Cardiac muscle cell (in vitro differentiated cells and primary cell): ENCODE results near the gene OCEL1. TPM values are rescaled to one million over a fixed set of nuclear protein-coding genes. Genes with fewer than 3 reads are reported as not detected.

Source experiments
- DNase-seq, 2 donors: peaks; one replicate each; pipeline versions ENCODE4 v3.0.0 to v3.0.0-alpha.2; 2010 to 2017; ENCODE audit warnings: low read depth in 1 of 2, low spot score in 1 of 2
- H3K27ac ChIP-seq: fragments of 200-600 bp; sonication (generic); 2 replicates; pipeline ENCODE4 v1.5.1; 2016
- H3K27me3 ChIP-seq: fragments of 200-600 bp; sonication (generic); 2 replicates; pipeline ENCODE4 v1.6.0; 2016; ENCODE audit warnings: control low read depth
- H3K36me3 ChIP-seq: fragments of 200-600 bp; sonication (generic); 2 replicates; pipeline ENCODE4 v1.5.1; 2016; ENCODE audit warnings: control low read depth
- H3K4me1 ChIP-seq: fragments of 200-600 bp; sonication (generic); 2 replicates; pipeline ENCODE4 v1.8.1; 2017; ENCODE audit warnings: low read depth, mild to moderate bottlenecking, mixed run types
- H3K4me3 ChIP-seq: fragments of 200-600 bp; sonication (generic); 2 replicates; pipeline ENCODE4 v1.5.1; 2016; ENCODE audit warnings: mild to moderate bottlenecking
- H3K9me3 ChIP-seq: fragments of 200-600 bp; sonication (generic); 2 replicates; pipeline ENCODE4 v1.5.1; 2017; ENCODE audit warnings: low read depth, mild to moderate bottlenecking, control low read depth
- polyA plus RNA-seq: library from polyadenylated mRNA; unstranded; fragments of >200 nt; fragmentation: Nextera tagmentation; extraction: Ambion mirVana; gene quantifications from 2 replicates; pipeline ENCODE4 v1.2.1, GENCODE V29; 2016
- total RNA-seq: library from RNA; depleted of rRNA; stranded (reverse); fragments of >200 nt; gene quantifications from 2 replicates; pipeline ENCODE4 v1.2.3, GENCODE V29; 2016
- TF ChIP-seq, protein P1 (sequence below): IDR thresholded peaks from 2 replicates; pipeline ENCODE4 v1.5.1; 2012; ENCODE audit warnings: low read depth, mild to moderate bottlenecking, low read length

Gene OCEL1
- total and polyA plus RNA-seq, 2 experiments from 2014 or later, result 14.5 to 31.3 TPM

DNA sequence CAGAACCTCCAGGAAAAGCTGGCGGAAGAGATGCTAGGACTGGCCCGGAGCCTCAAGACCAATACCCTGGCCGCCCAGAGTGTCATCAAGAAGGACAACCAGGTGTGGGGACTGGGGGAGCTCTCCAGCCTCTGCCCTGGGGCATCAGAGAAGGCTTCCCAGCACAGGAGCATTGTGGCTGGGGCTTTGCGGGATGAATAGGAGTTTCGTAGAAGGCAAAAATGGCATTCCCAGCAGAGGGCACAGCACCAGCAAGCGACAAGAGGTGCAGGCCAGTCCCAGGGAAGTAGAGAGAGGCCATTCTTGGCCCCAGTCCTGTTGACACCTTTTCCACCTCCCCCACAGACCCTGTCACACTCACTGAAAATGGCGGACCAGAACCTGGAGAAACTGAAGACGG lies 6.7 kb upstream of the OCEL1 start:
- Histone ChIP-seq H3K4me1 (peaks cover 4% of the 10 kb centered on the region), H3K4me3 (no peak overlapping the region), H3K9me3 (no peaks in the 10 kb centered on the region), H3K27me3 (no peaks in the 10 kb centered on the region), H3K36me3 (peaks cover 9% of the 10 kb centered on the region), H3K27ac (no peak overlapping the region)
- TF ChIP-seq, protein P1, sequence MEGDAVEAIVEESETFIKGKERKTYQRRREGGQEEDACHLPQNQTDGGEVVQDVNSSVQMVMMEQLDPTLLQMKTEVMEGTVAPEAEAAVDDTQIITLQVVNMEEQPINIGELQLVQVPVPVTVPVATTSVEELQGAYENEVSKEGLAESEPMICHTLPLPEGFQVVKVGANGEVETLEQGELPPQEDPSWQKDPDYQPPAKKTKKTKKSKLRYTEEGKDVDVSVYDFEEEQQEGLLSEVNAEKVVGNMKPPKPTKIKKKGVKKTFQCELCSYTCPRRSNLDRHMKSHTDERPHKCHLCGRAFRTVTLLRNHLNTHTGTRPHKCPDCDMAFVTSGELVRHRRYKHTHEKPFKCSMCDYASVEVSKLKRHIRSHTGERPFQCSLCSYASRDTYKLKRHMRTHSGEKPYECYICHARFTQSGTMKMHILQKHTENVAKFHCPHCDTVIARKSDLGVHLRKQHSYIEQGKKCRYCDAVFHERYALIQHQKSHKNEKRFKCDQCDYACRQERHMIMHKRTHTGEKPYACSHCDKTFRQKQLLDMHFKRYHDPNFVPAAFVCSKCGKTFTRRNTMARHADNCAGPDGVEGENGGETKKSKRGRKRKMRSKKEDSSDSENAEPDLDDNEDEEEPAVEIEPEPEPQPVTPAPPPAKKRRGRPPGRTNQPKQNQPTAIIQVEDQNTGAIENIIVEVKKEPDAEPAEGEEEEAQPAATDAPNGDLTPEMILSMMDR, result no peak
- no peak for DNase-seq

DNA sequence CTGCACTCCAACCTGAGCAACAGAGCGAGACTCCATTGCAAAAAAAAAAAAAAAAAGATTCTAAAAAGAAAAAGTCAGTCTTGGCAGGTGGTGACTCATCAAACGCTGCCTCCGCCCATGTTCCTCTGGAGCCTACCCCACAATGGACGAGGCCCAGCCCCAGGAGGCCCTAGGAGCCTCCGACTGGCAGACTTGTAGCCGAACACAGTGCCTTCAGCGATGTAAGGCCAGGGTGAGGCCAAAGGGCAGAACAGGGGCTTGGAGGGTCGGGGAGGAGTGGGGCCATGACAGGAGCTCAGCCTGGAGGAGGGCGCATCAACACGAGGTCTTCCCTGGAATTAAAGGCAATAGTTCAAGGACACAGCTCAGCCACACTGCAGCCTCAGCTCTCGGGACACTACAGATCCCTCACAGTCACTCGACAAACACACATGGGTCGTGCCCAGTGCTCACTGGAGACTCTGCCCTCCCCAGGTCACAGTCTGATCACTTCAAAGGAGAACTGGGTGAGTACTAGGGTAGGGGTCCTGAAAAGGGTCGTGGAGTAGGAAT lies 5.7 kb upstream of the OCEL1 start:
- DNase-seq, result peak in 1 of 2 donors; percentile 88
- Histone ChIP-seq H3K4me3 (no peak overlapping the region), H3K36me3 (peaks cover 9% of the 10 kb centered on the region), H3K27me3 (no peaks in the 10 kb centered on the region), H3K27ac (no peak overlapping the region), H3K4me1 (no peaks in the 10 kb centered on the region), H3K9me3 (no peaks in the 10 kb centered on the region)
- TF ChIP-seq, protein P1, result no peak

DNA sequence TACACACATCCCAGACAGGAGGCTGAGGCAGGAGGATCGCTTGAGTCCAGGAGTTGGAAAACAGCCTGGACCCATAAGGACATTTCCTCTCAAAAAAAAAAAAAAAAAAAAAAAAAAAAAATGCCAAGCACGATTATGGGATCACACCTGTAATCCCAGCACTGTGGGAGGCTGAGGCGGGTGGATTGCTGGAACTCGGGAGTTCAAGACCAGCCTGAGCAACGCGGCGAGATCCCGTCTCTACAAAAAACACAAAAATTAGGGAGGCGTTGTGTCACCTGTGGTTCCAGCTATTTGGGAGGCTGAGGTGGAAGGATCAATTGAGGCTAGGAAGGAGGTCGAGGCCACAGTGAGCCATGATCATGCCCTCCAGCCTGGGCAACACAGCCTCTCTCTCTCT lies 973 bp upstream of the OCEL1 start:
- Histone ChIP-seq H3K27me3 (no peaks in the 10 kb centered on the region), H3K4me3 (no peak overlapping the region), H3K27ac (no peak overlapping the region), H3K36me3 (no peaks in the 10 kb centered on the region), H3K9me3 (no peaks in the 10 kb centered on the region), H3K4me1 (no peaks in the 10 kb centered on the region)
- TF ChIP-seq, protein P1, result no peak
- DNase-seq, result no peak

DNA sequence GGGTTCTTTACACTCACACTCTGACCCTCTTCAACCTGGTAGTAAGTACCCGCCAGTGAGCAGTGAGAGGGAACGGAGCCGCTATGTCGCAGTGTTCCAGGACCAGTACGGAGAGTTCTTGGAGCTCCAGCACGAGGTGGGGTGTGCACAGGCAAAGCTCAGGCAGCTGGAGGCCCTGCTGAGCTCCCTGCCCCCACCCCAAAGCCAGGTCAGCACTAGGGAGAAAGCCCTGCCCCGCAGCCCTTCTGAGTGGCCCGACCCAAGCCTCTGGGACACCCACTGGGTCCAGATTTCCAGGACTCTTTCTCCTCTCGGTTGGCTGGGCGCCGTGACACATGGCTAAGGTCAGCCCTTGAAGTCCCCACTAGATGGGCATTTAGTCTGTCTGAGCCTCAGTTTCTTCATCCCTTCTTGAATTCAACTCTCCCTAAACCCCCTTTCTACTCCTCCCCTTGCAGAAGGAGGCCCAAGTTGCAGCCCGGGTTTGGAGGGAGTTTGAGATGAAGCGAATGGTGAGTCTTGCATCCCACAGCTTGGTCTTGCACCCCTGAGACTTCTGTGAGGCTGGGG lies 1.9 kb downstream of the OCEL1 start:
- Histone ChIP-seq H3K36me3 (peaks cover 8% of the 10 kb centered on the region), H3K4me3 (no peak overlapping the region), H3K27ac (no peak overlapping the region), H3K4me1 (no peaks in the 10 kb centered on the region), H3K9me3 (no peaks in the 10 kb centered on the region), H3K27me3 (no peaks in the 10 kb centered on the region)
- TF ChIP-seq, protein P1, result no peak
- DNase-seq, result no peak

DNA sequence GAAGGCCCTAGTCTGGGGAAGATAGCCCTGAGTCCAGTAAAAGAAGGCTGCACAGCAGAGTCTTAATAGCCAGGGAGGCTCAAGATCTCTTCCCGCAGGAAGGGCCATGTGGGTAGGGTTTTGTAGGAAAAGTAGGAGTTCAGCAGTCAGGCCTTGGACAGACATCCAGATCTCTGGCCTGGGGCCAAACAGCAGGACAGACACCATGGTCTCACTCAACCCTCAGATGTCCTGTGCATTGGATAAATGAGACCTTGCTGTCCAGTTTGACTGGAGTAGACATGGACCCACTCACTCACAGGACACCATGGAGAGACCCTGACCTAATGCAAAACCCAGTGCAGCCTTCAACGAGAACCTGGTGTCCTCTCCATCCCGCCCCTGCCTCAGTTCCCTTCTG lies 3.9 kb downstream of the OCEL1 start:
- H3K9me3 ChIP-seq, result no peaks in the 10 kb centered on the region
- no peak for DNase-seq
- H3K4me3 ChIP-seq, result no peak overlapping the region
- H3K27ac ChIP-seq, result no peak overlapping the region
- TF ChIP-seq, protein P1, result no peak
- no peaks in the 10 kb centered on the region for H3K4me1 ChIP-seq
- no peaks in the 10 kb centered on the region for H3K27me3 ChIP-seq
- H3K36me3 ChIP-seq, result peaks cover 13% of the 10 kb centered on the region

DNA sequence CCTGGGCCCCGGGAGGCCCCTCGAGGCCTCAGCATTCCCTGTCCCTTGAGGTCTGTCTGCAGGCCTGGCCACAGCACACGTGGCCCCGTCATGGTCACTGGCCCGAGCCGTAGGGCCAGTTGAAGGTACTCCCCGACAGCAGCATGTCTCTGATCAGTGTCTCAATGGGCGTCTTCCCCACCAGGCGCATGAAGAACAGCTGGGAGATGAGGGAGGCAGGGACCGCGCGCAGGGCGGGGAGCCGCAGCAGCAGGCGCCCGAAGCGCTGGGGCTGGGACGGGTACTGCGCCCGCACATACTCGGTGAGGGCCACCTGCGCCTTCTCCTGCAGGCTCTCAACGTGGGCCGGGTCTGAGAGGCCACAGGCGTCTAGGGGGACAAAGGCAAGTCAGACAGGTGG lies 6.2 kb downstream of the OCEL1 start:
- peaks cover 13% of the 10 kb centered on the region for H3K4me1 ChIP-seq
- no peak for DNase-seq
- H3K4me3 ChIP-seq, result no peak overlapping the region
- no peaks in the 10 kb centered on the region for H3K9me3 ChIP-seq
- H3K27ac ChIP-seq, result no peak overlapping the region
- no peaks in the 10 kb centered on the region for H3K27me3 ChIP-seq
- H3K36me3 ChIP-seq, result peaks cover 13% of the 10 kb centered on the region
- TF ChIP-seq, protein P1, result no peak
